CD4-positive, alpha-beta T cell treated with Interleukin-12 subunit alpha and Interleukin-12 subunit beta, for 1 hour (primary cell): ENCODE data around the gene TNS1.

Source experiments
- DNase-seq: peaks from one replicate; pipeline ENCODE4 v3.0.0-alpha.2; 2020

The TNS1 gene

GRCh38 chr2:217998926-217999594, 3.7 kb downstream of the TNS1 start:
- no peak for DNase-seq

- DNase-seq: no peak
Measured at GRCh38 chr2:217997510-217997909, 5.3 kb downstream of the TNS1 start.

GRCh38 chr2:217996361-217996760, 6.4 kb downstream of the TNS1 start:
- no peak for DNase-seq

GRCh38 chr2:217995731-217996231, 7.0 kb downstream of the TNS1 start:
- DNase-seq: no peak

- no peak for DNase-seq
Measured at GRCh38 chr2:217994776-217995274, 8.0 kb downstream of the TNS1 start.

GRCh38 chr2:217993817-217994463, 8.9 kb downstream of the TNS1 start:
- DNase-seq: peak; percentile 31

- DNase-seq: no peak
Measured at GRCh38 chr2:217993138-217993537, 9.7 kb downstream of the TNS1 start.

GRCh38 chr2:217992061-217992460, 10.7 kb downstream of the TNS1 start:
- no peak for DNase-seq

- DNase-seq: no peak
Measured at GRCh38 chr2:217990791-217991465, 11.9 kb downstream of the TNS1 start.

- no peak for DNase-seq
Measured at GRCh38 chr2:217990389-217990788, 12.4 kb downstream of the TNS1 start.

- no peak for DNase-seq
Measured at GRCh38 chr2:217989221-217989948, 13.4 kb downstream of the TNS1 start.

GRCh38 chr2:217988840-217989204, 14.0 kb downstream of the TNS1 start:
- DNase-seq: no peak

- peak; percentile 50 for DNase-seq
Measured at GRCh38 chr2:217988014-217988839, 14.6 kb downstream of the TNS1 start.

- DNase-seq: no peak
Measured at GRCh38 chr2:217987391-217987790, 15.4 kb downstream of the TNS1 start.

GRCh38 chr2:217986256-217986961, 16.4 kb downstream of the TNS1 start:
- no peak for DNase-seq

GRCh38 chr2:217983276-217984233, 19.2 kb downstream of the TNS1 start:
- no peak for DNase-seq

GRCh38 chr2:217981971-217982370, 20.8 kb downstream of the TNS1 start:
- DNase-seq: no peak

- DNase-seq: no peak
Measured at GRCh38 chr2:217981084-217981730, 21.6 kb downstream of the TNS1 start.

GRCh38 chr2:217980591-217980990, 22.2 kb downstream of the TNS1 start:
- DNase-seq: no peak

- no peak for DNase-seq
Measured at GRCh38 chr2:217980036-217980435, 22.8 kb downstream of the TNS1 start.
